ENCODE measurements around the gene RAB40C.

Gene RAB40C

DNA sequence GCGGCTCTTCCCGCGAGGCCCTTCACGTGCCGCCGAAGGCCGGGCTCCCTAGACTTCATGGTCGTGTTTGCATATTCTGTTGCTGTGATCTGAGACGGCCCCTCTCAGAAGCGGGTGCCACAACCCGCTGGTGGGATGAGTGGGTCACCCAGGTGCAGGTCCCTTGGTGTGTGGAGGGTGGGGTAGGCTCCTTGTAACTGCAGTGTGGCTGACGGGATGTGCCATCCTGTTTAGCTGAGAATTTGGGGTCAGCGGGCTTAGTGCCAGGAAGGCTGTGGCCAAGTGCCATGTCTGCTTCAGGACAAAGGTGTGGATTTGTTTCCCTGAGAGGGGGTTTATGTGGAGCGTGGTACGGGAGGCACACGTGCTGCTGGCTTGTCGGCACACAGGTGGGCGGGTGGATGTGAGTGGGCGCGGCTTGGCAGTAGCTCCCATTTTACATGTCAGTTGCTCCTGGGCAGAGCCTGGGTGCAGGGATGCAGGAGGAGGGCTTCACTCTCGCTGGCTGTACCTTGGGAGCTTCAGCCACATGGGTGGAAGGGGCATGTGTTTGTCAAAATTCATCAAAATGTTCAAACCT lies 31.8 kb downstream of the RAB40C start:
- H3K9ac ChIP-seq = peak overlapping the region; percentile 53; the same call in 1 of the 2 replicates
- H3K9me3 ChIP-seq = no peaks in the 10 kb centered on the region
- H3K27me3 ChIP-seq = no peaks in the 10 kb centered on the region
- peaks cover 85% of the 10 kb centered on the region for H4K20me1 ChIP-seq
- H3K4me1 ChIP-seq = peaks cover 51% of the 10 kb centered on the region
- no peak for TF ChIP-seq Cebpa-rat (IDR thresholded peaks at IDR 0.05)
- no peak overlapping the region for H3K4me3 ChIP-seq
- peak overlapping the region; percentile 56 for H3K4me2 ChIP-seq
- H3K27ac ChIP-seq = peak overlapping the region; percentile 44
- peaks cover 32% of the 10 kb centered on the region for H3K36me3 ChIP-seq

- Histone ChIP-seq H3K27me3 (no peaks in the 10 kb centered on the region), H3K4me1 (peaks cover 53% of the 10 kb centered on the region), H3K4me2 (no peak overlapping the region), H3K4me3 (no peak overlapping the region), H4K20me1 (peaks cover 84% of the 10 kb centered on the region), H3K9me3 (no peaks in the 10 kb centered on the region), H3K9ac (no peak overlapping the region), H3K36me3 (peaks cover 35% of the 10 kb centered on the region), H3K27ac (no peak overlapping the region)
- no peak for TF ChIP-seq Cebpa-rat (IDR thresholded peaks at IDR 0.05)
Observed at GRCh38 chr16:622920-623280, 33.0 kb downstream of the RAB40C start.

- TF ChIP-seq Cebpa-rat (IDR thresholded peaks at IDR 0.05) = no peak
- peak overlapping the region; percentile 58 for H3K4me2 ChIP-seq
- no peak overlapping the region for H3K27ac ChIP-seq
- H3K4me1 ChIP-seq = peaks cover 55% of the 10 kb centered on the region
- no peaks in the 10 kb centered on the region for H3K9me3 ChIP-seq
- peaks cover 69% of the 10 kb centered on the region for H4K20me1 ChIP-seq
- no peaks in the 10 kb centered on the region for H3K27me3 ChIP-seq
- peaks cover 43% of the 10 kb centered on the region for H3K36me3 ChIP-seq
- no peak overlapping the region for H3K4me3 ChIP-seq
- peak overlapping the region; percentile 29; the same call in 1 of the 2 replicates for H3K9ac ChIP-seq
Observed at GRCh38 chr16:624526-625070, 34.7 kb downstream of the RAB40C start.

DNA sequence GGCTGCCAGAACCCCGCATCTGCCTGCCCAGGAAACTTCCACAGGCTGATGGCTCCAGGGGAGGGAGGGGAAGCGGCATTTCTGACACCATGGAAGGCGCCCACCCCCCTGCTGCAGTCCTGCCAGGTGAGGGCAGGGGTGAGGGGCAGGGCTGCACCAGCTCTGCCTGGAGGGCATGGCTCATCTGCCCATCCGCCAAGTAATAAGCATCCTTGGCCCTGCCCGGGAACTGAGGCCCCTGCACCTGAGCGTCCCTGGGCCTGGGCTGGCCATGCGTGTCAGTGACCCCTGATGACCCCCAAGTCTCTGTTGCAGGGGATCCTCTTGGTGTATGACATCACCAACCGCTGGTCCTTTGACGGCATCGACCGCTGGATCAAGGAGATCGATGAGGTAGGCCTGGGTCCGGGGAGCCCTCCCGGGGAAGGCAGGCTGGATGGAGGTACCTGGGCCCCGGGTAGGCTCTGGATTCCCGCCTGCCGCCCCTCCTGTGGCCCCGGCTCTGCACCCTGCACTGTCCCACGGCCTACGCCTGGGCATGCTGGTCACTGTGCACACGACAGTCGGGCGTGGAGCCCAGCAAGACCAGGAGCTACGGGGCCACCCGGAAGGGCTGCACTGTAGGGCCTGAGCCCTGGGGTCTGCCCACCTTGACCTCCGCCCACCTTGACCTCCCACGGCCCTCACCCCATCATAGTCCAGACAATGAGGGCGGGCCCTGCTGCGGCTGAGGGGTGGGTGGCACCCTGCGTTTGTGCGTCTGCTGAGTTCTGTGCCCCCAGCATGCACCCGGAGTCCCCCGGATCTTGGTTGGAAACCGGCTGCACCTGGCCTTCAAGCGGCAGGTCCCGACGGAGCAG lies 35.5 kb downstream of the RAB40C start:
- H3K9me3 ChIP-seq = no peaks in the 10 kb centered on the region
- H3K27me3 ChIP-seq = no peaks in the 10 kb centered on the region
- H4K20me1 ChIP-seq = peaks cover 71% of the 10 kb centered on the region
- peaks cover 43% of the 10 kb centered on the region for H3K36me3 ChIP-seq
- no peak overlapping the region for H3K27ac ChIP-seq
- H3K4me2 ChIP-seq = peak overlapping the region; percentile 58
- peak overlapping the region; percentile 29; the same call in 1 of the 2 replicates for H3K9ac ChIP-seq
- TF ChIP-seq Cebpa-rat (IDR thresholded peaks at IDR 0.05) = no peak
- H3K4me1 ChIP-seq = peaks cover 53% of the 10 kb centered on the region
- H3K4me3 ChIP-seq = no peak overlapping the region

DNA sequence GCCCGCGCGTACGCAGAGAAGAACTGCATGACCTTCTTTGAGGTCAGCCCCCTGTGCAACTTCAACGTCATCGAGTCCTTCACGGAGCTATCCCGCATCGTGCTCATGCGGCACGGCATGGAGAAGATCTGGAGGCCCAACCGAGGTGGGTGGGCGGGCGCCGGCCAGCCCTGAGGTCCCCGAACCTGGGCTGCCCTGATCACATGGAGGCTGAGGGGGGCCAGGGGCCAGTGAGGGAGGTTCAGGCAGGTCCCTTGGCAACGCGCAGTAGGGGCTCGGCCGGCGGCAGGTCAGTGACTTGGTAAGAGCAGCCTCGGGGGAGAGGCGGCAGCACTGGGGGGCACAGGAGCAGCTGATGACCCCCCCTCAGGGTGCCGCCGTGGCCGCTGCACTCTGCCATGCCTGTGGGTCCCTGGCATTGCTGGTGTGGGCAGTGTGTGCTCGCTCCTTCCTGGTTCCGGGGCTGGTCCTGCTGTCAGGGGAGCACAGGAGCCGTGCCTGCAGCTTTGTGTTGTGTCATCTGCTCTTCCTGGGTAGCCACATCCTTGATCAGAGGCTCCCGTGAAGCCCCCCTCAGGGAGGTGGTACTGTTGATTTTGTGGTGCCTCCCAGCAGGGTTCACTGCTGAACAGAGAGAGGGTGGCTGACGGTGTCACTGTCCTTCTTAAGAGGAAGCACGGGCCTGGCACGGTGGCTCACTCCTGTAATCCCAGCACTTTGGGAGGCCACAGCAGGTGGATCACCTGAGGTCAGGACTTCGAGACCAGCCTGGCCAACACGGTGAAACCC lies 36.3 kb downstream of the RAB40C start:
- Histone ChIP-seq H3K4me1 (peaks cover 56% of the 10 kb centered on the region), H4K20me1 (peaks cover 74% of the 10 kb centered on the region), H3K9ac (no peak overlapping the region), H3K4me3 (no peak overlapping the region), H3K9me3 (no peaks in the 10 kb centered on the region), H3K36me3 (peaks cover 43% of the 10 kb centered on the region), H3K4me2 (no peak overlapping the region), H3K27ac (no peak overlapping the region), H3K27me3 (no peaks in the 10 kb centered on the region)
- TF ChIP-seq Cebpa-rat (IDR thresholded peaks at IDR 0.05) = no peak

- no peak for TF ChIP-seq Cebpa-rat (IDR thresholded peaks at IDR 0.05)
- peaks cover 69% of the 10 kb centered on the region for H4K20me1 ChIP-seq
- H3K9ac ChIP-seq = no peak overlapping the region
- peaks cover 43% of the 10 kb centered on the region for H3K36me3 ChIP-seq
- H3K27me3 ChIP-seq = no peaks in the 10 kb centered on the region
- H3K27ac ChIP-seq = no peak overlapping the region
- H3K4me1 ChIP-seq = peaks cover 51% of the 10 kb centered on the region
- no peaks in the 10 kb centered on the region for H3K9me3 ChIP-seq
- H3K4me3 ChIP-seq = no peak overlapping the region
- H3K4me2 ChIP-seq = no peak overlapping the region
Observed at GRCh38 chr16:626787-627453, 37.1 kb downstream of the RAB40C start.

DNA sequence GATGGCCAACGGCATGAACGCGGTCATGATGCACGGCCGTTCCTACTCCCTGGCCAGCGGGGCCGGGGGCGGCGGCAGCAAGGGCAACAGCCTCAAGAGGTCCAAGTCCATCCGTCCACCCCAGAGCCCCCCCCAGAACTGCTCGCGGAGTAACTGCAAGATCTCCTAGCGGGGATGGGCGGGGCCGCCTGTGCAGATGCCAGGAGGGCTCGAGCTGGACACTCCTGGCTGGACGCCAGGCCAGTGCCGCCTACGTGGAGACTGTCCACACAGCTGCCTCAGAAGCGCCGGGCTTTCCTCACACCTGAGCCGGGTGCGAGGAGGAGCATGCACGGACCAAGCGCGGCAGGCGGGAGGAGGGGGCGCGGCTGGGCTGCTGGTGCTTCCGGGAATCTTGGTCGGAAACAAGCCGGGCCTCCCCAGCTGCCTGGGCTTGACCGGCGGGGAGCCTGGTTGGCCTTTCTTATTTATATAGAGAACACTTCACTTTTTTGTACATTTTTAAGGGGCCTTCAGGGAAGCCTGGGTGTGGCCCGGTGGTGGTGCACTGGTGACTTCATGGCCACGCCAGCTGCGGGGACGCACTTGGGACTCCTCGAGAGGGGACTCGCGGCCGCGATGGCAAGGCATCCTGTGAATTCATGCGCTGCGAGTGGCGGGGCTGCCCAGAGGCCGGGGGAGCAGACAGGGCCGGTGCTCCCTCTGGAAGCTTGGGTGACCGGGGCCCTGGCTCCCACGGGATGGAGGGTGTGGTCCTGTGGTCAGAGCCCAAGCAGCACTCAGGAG lies 37.8 kb downstream of the RAB40C start:
- Histone ChIP-seq H3K36me3 (peaks cover 49% of the 10 kb centered on the region), H3K4me3 (no peak overlapping the region), H3K9me3 (no peaks in the 10 kb centered on the region), H3K4me2 (no peak overlapping the region), H4K20me1 (peaks cover 68% of the 10 kb centered on the region), H3K9ac (no peak overlapping the region), H3K4me1 (peaks cover 45% of the 10 kb centered on the region), H3K27ac (no peak overlapping the region), H3K27me3 (no peaks in the 10 kb centered on the region)
- TF ChIP-seq Cebpa-rat (IDR thresholded peaks at IDR 0.05) = no peak

DNA sequence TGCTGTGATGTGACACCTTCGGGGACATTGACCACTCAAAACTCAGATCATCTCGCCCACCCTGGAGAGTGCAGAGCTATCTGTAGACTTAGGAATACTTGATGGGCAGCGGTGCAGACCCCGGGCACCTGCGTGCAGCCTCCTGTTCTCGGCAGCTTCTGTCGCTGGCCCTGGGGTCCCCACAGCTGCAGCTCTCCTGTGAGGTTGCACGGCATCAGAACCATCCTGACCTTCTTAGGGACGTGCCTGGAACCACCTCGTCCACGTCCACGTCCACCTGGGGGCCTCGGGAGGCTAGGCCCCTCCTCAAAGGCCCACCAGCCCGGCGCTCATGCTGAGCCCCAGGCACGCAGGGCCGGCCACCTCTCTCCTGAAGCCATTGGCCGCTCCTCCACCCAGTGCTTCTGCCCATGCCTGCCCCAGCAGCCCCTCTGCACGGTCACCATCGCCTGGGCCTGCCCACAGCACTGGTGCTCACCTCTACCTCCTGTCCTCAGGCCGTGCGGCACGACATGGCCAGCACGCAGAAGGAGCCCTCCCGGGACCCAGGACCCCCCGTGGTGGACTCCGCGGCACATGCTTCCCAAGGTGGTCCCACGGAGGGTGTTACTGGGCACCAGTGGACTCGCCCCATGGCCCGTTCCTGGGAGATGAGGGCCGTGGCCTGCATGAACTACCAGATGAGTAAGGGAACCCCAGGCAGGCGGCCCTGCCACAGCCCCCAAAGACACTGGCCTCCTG lies 38.6 kb downstream of the RAB40C start:
- no peaks in the 10 kb centered on the region for H3K9me3 ChIP-seq
- no peak overlapping the region for H3K4me2 ChIP-seq
- TF ChIP-seq Cebpa-rat (IDR thresholded peaks at IDR 0.05) = no peak
- no peak overlapping the region for H3K4me3 ChIP-seq
- peaks cover 57% of the 10 kb centered on the region for H3K36me3 ChIP-seq
- peaks cover 68% of the 10 kb centered on the region for H4K20me1 ChIP-seq
- H3K27ac ChIP-seq = no peak overlapping the region
- H3K27me3 ChIP-seq = no peaks in the 10 kb centered on the region
- peaks cover 44% of the 10 kb centered on the region for H3K4me1 ChIP-seq
- H3K9ac ChIP-seq = no peak overlapping the region
